ENCODE results near the gene GALNT2.

DNA sequence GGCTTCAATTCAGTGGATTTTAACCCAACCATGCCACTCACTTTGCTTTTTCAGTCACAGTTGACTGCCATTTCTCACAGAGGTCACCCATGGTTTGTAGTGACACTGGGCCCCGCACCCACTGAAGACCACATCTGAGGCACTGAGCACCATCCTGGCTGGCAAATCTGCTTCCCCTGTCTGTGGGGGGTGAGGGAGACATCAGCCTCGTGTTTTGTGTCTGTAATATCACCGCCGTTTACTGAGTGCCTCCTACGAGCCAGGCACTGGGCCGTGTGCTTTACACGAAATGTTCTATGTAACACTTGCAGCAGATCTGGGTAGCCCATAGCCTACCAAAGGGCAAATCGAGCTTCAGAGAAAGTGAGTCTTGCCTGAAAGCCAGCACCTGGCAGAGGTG lies 197.3 kb downstream of the GALNT2 start:
- TF ChIP-seq, protein P1, sequence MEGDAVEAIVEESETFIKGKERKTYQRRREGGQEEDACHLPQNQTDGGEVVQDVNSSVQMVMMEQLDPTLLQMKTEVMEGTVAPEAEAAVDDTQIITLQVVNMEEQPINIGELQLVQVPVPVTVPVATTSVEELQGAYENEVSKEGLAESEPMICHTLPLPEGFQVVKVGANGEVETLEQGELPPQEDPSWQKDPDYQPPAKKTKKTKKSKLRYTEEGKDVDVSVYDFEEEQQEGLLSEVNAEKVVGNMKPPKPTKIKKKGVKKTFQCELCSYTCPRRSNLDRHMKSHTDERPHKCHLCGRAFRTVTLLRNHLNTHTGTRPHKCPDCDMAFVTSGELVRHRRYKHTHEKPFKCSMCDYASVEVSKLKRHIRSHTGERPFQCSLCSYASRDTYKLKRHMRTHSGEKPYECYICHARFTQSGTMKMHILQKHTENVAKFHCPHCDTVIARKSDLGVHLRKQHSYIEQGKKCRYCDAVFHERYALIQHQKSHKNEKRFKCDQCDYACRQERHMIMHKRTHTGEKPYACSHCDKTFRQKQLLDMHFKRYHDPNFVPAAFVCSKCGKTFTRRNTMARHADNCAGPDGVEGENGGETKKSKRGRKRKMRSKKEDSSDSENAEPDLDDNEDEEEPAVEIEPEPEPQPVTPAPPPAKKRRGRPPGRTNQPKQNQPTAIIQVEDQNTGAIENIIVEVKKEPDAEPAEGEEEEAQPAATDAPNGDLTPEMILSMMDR (IDR thresholded peaks at IDR 0.05; ENCODE audit: insufficient read depth, low read length, poor library complexity, severe bottlenecking) = no peak
- no peak for TF ChIP-seq EZH2phosphoT487 (conservative IDR thresholded peaks at IDR 0.05; ENCODE audit: low read length)
